Measurements from ENCODE around the gene CEP128. TPM values are rescaled to one million over a fixed set of nuclear protein-coding genes. Genes with fewer than 3 reads are reported as not detected.
A peak's percentile ranks its signal among the peaks of the same experiment; 100 is the strongest.

The CEP128 gene
- total RNA-seq, 4 donors from 2014 or later: 3.8 to 12.0 (median 6.0) TPM

DNA sequence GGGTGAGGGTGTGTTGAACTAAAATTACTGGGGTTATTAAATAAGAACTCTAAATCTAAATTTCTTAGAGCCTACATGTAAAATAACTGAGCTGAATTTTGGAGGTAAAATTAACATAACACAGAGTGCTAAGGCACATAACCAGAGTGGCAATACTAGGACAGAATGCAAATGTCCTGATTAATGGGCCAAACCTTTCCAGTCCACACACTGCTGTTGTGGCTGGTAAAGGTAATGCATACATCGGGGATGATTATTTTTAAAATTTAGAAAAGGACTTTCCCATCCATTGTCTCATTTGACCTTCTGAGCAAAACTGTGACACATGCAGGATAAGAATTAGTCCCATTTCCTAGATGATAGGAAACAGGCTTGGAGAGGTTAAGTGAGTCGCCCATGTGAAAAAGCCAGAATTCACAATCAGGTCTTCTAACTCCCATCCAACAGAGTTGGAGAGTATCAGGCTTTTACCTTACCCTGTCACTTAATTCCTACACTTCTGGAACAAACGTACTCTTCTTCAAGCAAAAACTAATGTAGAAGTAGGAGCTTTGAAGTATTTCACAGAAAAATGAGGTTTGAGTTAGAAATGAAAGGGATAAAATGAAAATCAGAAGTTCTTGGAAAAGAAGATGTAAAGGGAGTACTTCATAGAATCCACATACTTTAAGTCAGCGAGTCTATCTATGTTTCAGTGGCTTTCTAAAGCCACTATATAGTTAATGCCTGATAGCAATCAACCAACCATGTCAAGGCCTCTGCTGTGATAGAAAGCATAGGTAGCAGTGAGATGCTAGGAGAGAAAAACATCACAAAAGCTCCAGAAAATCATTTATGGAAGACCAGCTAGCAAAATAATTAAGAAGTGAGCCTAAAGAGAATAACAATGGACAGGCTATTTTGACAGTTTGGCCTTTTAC, 395.3 kb downstream of the CEP128 start:
- Histone ChIP-seq H3K4me1 (peaks cover 0 to 44% (median 7%) of the 10 kb centered on the region in 3 donors), H3K4me3 (no peak overlapping the region), H3K27me3 (no peaks in the 10 kb centered on the region), H3K9me3 (no peaks in the 10 kb centered on the region), H3K36me3 (no peaks in the 10 kb centered on the region), H3K27ac (peak overlapping the region in 1 of 4 donors; percentile 8)
- whole genome bisulfite sequencing, 2 donors (ENCODE audit: low coverage in 1 of 2): 69 to 76% methylated on average over 4 of the region's 4 CpGs
- ATAC-seq: no peak
- TF ChIP-seq EP300 (IDR thresholded peaks at IDR 0.05): no peak
- TF ChIP-seq CTCF (IDR thresholded peaks at IDR 0.05): no peak
- TF ChIP-seq POLR2AphosphoS5 (IDR thresholded peaks at IDR 0.05): no peak
- no peak for TF ChIP-seq POLR2A (IDR thresholded peaks at IDR 0.05)

- peaks cover 0 to 7% (median 0%) of the 10 kb centered on the region in 3 donors for H3K9me3 ChIP-seq
- peaks cover 0 to 35% (median 0%) of the 10 kb centered on the region in 3 donors for H3K4me1 ChIP-seq
- ATAC-seq: no peak
- no peak overlapping the region for H3K4me3 ChIP-seq
- no peaks in the 10 kb centered on the region for H3K27me3 ChIP-seq
- no peak for TF ChIP-seq POLR2A (IDR thresholded peaks at IDR 0.05)
- TF ChIP-seq CTCF (IDR thresholded peaks at IDR 0.05): no peak
- no peak for TF ChIP-seq EP300 (IDR thresholded peaks at IDR 0.05)
- no peak for TF ChIP-seq POLR2AphosphoS5 (IDR thresholded peaks at IDR 0.05)
- WGBS, 2 donors (ENCODE audit: low coverage in 1 of 2): 59 to 67% methylated on average over 1 to 2 of the region's 2 CpGs
- no peak overlapping the region for H3K27ac ChIP-seq
- no peaks in the 10 kb centered on the region for H3K36me3 ChIP-seq
Observed at GRCh38 chr14:80544366-80544765, 397.2 kb downstream of the CEP128 start.

DNA sequence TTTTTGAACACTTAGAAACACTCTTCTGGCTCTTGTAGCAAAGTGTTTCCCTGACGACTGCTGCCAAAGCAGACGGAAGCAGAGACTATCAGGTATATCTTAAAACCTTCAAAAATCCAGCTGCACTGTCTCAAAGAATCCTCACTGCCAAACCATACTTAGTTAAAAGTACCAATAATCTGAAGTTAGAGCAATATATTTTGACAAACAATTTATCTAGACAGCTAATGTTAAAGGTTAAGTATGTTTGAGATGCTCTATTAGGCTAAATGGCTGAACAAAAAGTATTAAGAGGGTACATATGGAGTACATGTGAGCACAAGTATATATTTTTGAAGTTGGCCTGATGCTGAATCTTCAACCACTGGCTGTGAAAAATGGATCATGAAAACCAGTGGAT, 398.3 kb downstream of the CEP128 start:
- H3K9me3 ChIP-seq: peaks cover 0 to 11% (median 0%) of the 10 kb centered on the region in 3 donors
- H3K4me1 ChIP-seq: peaks cover 0 to 23% (median 0%) of the 10 kb centered on the region in 3 donors
- 48 to 53% methylated on average over 2 of the region's 2 CpGs for WGBS, 2 donors (ENCODE audit: low coverage in 1 of 2)
- ATAC-seq: no peak
- H3K4me3 ChIP-seq: no peak overlapping the region
- H3K36me3 ChIP-seq: no peaks in the 10 kb centered on the region
- TF ChIP-seq POLR2A (IDR thresholded peaks at IDR 0.05) (no peak), CTCF (IDR thresholded peaks at IDR 0.05) (no peak), POLR2AphosphoS5 (IDR thresholded peaks at IDR 0.05) (no peak)
- no peaks in the 10 kb centered on the region for H3K27me3 ChIP-seq
- H3K27ac ChIP-seq: peak overlapping the region in 2 of 4 donors; percentile 16 to 34

DNA sequence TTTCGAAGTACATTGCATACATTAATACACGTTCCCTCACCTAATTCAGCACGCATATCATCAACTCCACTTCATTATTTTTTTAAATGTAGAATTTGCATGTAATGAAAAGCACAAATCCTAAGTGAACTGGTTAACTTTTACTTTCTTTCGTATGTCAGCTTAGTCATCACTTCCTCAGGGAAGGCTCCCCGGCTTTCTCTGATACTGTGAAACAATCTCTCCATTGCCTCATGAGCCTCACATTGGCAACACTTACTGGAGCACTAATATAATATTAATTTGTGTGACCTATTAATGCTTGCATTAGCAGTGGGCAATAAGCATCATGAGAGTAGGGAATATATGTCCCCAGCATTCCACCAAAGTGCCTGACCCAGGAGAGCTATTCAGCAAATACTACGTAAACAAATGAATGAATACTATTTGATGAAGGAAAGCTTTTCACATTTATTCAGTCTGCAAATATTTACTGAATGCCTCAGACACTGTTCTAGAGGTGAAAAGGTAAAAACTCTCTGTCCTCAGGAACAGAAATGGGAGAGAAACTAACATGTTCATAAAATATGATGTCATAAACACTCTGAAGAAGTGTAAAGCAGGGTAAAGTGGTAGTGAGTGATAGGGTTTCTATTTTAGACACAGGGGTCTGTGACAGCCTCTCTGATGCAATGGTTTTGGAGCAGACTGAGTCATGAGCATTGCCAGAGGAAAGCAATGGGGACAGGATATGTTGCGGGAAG, 402.7 kb downstream of the CEP128 start:
- Histone ChIP-seq H3K4me1 (peaks cover 0 to 29% (median 0%) of the 10 kb centered on the region in 3 donors), H3K27me3 (no peaks in the 10 kb centered on the region), H3K27ac (no peak overlapping the region), H3K4me3 (no peak overlapping the region), H3K36me3 (no peaks in the 10 kb centered on the region), H3K9me3 (peaks cover 0 to 11% (median 0%) of the 10 kb centered on the region in 3 donors)
- no peak for ATAC-seq
- TF ChIP-seq POLR2AphosphoS5 (IDR thresholded peaks at IDR 0.05) (no peak), POLR2A (IDR thresholded peaks at IDR 0.05) (no peak), EP300 (IDR thresholded peaks at IDR 0.05) (no peak), CTCF (IDR thresholded peaks at IDR 0.05) (no peak)
- WGBS, 2 donors (ENCODE audit: low coverage in 1 of 2): 88 to 94% methylated on average over 7 of the region's 7 CpGs

All from gastroesophageal sphincter (tissue), 4 donors.